BJ (cell line): ENCODE results near the gene TNS1. TPM values are rescaled to one million over a fixed set of nuclear protein-coding genes. Genes with fewer than 3 reads are reported as not detected.
A peak's percentile ranks its signal among the peaks of the same experiment; 100 is the strongest.

Source experiments
- CTCF ChIA-PET: fragments of 350-600 bp; formaldehyde crosslinking; extraction: SDS; loops from one replicate; lab custom pipeline; 2021; ENCODE audit warnings: antibody characterized with exemption, inconsistent platforms; lab: Yijun Ruan, JAX
- POLR2A ChIA-PET: fragments of 300-600 bp; sonication (Branson Sonifier 250); formaldehyde crosslinking; extraction: SDS; loops from one replicate; lab custom pipeline; 2021; ENCODE audit warnings: antibody characterized with exemption; lab: Charles Lee
- DNase-seq: peaks from one replicate; pipeline ENCODE4 v3.0.0-alpha.2; 2011; ENCODE audit warnings: low read depth
- H3K27me3 ChIP-seq: 2 replicates; pipeline ENCODE4 v1.6.0; 2011; ENCODE audit warnings: low read length; ENCODE audit not compliant: control insufficient read depth, insufficient read depth
- H3K36me3 ChIP-seq: 2 replicates; pipeline ENCODE4 v1.5.1; 2011; ENCODE audit warnings: low read length; ENCODE audit not compliant: control insufficient read depth, insufficient read depth
- H3K4me3 ChIP-seq: 2 replicates; pipeline ENCODE4 v1.5.1; 2011; ENCODE audit warnings: low read depth, mild to moderate bottlenecking, control low read depth, low read length
- CTCF ChIP-seq: IDR thresholded peaks from 2 replicates; pipeline ENCODE4 v1.5.1; 2011; ENCODE audit warnings: low read depth, mild to moderate bottlenecking, control low read depth, inconsistent platforms, low read length, moderate library complexity; ENCODE audit not compliant: insufficient read depth
- polyA plus RNA-seq: library from polyadenylated mRNA; depleted of rRNA; stranded (reverse); fragments of >200 nt; gene quantifications from 2 replicates; pipeline ENCODE4 v1.2.3, GENCODE V29; 2011

The TNS1 gene
- polyA plus RNA-seq, 1 experiment: 35.6 TPM

- ChIA-PET POLR2A (no interaction called here), CTCF (no interaction called here)
- no peak overlapping the region for H3K4me3 ChIP-seq
- DNase-seq: no peak
- H3K27me3 ChIP-seq: no peaks in the 10 kb centered on the region
- no peak for TF ChIP-seq CTCF
- no peaks in the 10 kb centered on the region for H3K36me3 ChIP-seq
Observed at GRCh38 chr2:217766356-217766755, 236.4 kb downstream of the TNS1 start.

- ChIA-PET POLR2A (no interaction called here), CTCF (interaction anchor here (0.9 to 1.7 kb wide), 3 partner anchors 24 to 1080 kb away, joined by 3 to 5 read pairs (median 3); no protein-coding TSS in a partner anchor)
- no peak for TF ChIP-seq CTCF
Observed at GRCh38 chr2:217761645-217762277, 241.0 kb downstream of the TNS1 start.

GRCh38 chr2:217759991-217760390 is 242.8 kb downstream of the TNS1 start:
- Histone ChIP-seq H3K27me3 (no peaks in the 10 kb centered on the region), H3K4me3 (no peak overlapping the region), H3K36me3 (no peaks in the 10 kb centered on the region)
- ChIA-PET POLR2A (no interaction called here), CTCF (no interaction called here)
- TF ChIP-seq CTCF: no peak
- no peak for DNase-seq

More at GRCh38 chr2:217761645-217762277, 241.0 kb downstream of the TNS1 start:
- Histone ChIP-seq H3K4me3 (no peak overlapping the region), H3K27me3 (no peaks in the 10 kb centered on the region), H3K36me3 (no peaks in the 10 kb centered on the region)
- DNase-seq: no peak

- CTCF ChIA-PET: interaction anchor here (0.6 to 2.3 kb wide), 23 partner anchors 9 to 1075 kb away, joined by 3 to 33 read pairs (median 4); no protein-coding TSS in a partner anchor
- TF ChIP-seq CTCF: no peak
- POLR2A ChIA-PET: no interaction called here
- Histone ChIP-seq H3K4me3 (no peak overlapping the region), H3K36me3 (no peaks in the 10 kb centered on the region), H3K27me3 (no peaks in the 10 kb centered on the region)
- DNase-seq: no peak
Observed at GRCh38 chr2:217757108-217757463, 245.7 kb downstream of the TNS1 start.

- Histone ChIP-seq H3K36me3 (no peaks in the 10 kb centered on the region), H3K27me3 (no peaks in the 10 kb centered on the region), H3K4me3 (no peak overlapping the region)
- peak; percentile 97 for TF ChIP-seq CTCF
- DNase-seq: no peak
- CTCF ChIA-PET: interaction anchor here (0.6 to 2.3 kb wide), 30 partner anchors 8 to 1086 kb away, joined by 3 to 33 read pairs (median 4); partner anchors contain the start of gene IGFBP5
- POLR2A ChIA-PET: no interaction called here
Observed at GRCh38 chr2:217756375-217757107, 246.3 kb downstream of the TNS1 start.
